GM23338 (cell line): ENCODE data around the gene NPM1.

Experiments used
- CREB1 ChIP-seq: fragments of 250-450 bp; sonication (Bioruptor Pico); IDR thresholded peaks from 2 replicates; pipeline ENCODE4 v1.5.0; 2020; ENCODE audit warnings: low read depth, mild to moderate bottlenecking, moderate library complexity
- EZH2 ChIP-seq: fragments of 200-600 bp; sonication (generic); IDR thresholded peaks from one replicate; pipeline ENCODE4 v1.8.0; 2017; ENCODE audit warnings: antibody characterized with exemption, mild to moderate bottlenecking, low read depth; ENCODE audit not compliant: unreplicated experiment
- JUNB ChIP-seq: IDR thresholded peaks from one replicate; pipeline ENCODE4 v1.6.1; 2016; ENCODE audit warnings: antibody characterized with exemption; ENCODE audit not compliant: unreplicated experiment
- POLR2AphosphoS5 ChIP-seq: IDR thresholded peaks from 2 replicates; pipeline ENCODE4 v1.6.1; 2016; ENCODE audit warnings: antibody characterized with exemption, low read depth
- ZNF114 ChIP-seq: fragments of 250-450 bp; sonication (Bioruptor Pico); IDR thresholded peaks from 2 replicates; pipeline ENCODE4 v1.5.0; 2020; ENCODE audit warnings: mild to moderate bottlenecking, moderate library complexity
- ZNF331 ChIP-seq: fragments of 250-450 bp; sonication (Bioruptor Pico); IDR thresholded peaks from 2 replicates; pipeline ENCODE4 v1.5.0; 2020; ENCODE audit warnings: low read depth, mild to moderate bottlenecking, moderate library complexity
- TF ChIP-seq, protein P1 (sequence below), 2 experiments: fragments of 200-600 bp in 1 of 2; sonication (generic) in 1 of 2; conservative IDR thresholded peaks; 2 replicates each; pipeline versions ENCODE4 v1.5.1 to v1.6.1; 2016 to 2017; ENCODE audit warnings: antibody characterized with exemption in 2 of 2, low read depth in 2 of 2, mild to moderate bottlenecking in 2 of 2, moderate library complexity in 1 of 2

DNA sequence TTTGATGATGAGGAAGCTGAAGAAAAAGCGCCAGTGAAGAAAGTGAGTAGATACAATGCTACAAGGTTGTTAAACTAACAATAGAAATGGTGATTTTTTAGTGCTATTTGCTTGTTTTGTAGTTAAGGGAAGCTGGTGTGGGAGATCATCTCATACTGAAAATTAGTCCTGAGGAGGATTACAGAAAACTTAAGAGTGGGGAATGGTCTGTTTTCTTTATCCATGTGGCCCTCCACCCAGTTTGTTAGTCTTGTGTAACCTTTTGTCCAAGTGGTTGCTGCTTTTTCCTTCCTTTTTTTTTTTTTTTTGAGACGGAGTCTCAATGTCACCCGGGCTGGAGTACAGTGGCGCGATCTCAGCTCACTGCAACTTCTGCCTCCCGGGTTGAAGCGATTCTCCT, 12.5 kb downstream of the NPM1 start:
- TF ChIP-seq CREB1 (CRISPR knock-in tag), result no peak
- TF ChIP-seq, protein P1, sequence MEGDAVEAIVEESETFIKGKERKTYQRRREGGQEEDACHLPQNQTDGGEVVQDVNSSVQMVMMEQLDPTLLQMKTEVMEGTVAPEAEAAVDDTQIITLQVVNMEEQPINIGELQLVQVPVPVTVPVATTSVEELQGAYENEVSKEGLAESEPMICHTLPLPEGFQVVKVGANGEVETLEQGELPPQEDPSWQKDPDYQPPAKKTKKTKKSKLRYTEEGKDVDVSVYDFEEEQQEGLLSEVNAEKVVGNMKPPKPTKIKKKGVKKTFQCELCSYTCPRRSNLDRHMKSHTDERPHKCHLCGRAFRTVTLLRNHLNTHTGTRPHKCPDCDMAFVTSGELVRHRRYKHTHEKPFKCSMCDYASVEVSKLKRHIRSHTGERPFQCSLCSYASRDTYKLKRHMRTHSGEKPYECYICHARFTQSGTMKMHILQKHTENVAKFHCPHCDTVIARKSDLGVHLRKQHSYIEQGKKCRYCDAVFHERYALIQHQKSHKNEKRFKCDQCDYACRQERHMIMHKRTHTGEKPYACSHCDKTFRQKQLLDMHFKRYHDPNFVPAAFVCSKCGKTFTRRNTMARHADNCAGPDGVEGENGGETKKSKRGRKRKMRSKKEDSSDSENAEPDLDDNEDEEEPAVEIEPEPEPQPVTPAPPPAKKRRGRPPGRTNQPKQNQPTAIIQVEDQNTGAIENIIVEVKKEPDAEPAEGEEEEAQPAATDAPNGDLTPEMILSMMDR (conservative IDR thresholded peaks at IDR 0.05; ENCODE audit: low read depth in 2 of 2), result no peak
- TF ChIP-seq ZNF114 (CRISPR knock-in tag), result no peak
- no peak for TF ChIP-seq JUNB
- TF ChIP-seq POLR2AphosphoS5, result no peak
- no peak for TF ChIP-seq ZNF331 (CRISPR knock-in tag)
- no peak for TF ChIP-seq EZH2
